Measurements from ENCODE around the gene WWC2.

The WWC2 gene

DNA sequence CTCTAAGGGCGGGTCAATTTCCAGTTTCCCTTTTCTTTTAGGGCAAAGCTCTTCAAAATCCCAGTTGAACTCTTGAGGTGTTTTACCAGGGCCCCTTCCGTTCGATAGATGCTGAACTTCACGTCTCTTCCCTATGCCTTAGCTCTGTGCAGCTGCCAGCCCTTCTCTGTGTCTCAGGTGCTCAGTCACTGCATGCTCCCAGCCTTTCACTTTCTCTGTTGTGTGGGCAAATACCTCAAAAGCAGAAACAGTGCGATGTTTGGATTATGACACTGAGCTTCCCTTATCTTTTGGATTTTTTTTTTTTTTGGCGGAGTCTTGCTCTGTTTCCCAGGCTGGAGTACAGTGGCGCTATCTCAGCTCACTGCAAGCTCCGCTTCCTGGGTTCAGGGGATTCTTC, 112.5 kb downstream of the WWC2 start:
- no peak for DNase-seq

DNA sequence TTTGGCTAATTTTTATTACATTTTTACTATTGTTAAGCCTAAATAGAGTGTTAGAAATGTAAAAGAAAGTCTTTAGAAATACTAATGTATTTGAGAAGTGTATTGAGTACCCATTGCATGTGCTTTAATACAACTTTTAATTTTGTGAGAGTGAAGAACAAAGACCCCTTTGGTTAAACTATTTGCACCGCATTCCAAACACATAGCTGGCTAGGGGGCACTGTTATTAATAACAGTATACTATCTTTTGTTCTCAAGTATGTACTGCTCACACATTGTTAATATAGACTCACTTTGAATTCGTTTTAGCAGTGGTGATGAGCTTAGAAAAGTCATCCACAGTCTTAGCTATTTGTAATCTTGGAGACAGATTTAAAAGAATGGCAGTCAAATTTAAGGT, 114.9 kb downstream of the WWC2 start:
- no peak for DNase-seq

DNA sequence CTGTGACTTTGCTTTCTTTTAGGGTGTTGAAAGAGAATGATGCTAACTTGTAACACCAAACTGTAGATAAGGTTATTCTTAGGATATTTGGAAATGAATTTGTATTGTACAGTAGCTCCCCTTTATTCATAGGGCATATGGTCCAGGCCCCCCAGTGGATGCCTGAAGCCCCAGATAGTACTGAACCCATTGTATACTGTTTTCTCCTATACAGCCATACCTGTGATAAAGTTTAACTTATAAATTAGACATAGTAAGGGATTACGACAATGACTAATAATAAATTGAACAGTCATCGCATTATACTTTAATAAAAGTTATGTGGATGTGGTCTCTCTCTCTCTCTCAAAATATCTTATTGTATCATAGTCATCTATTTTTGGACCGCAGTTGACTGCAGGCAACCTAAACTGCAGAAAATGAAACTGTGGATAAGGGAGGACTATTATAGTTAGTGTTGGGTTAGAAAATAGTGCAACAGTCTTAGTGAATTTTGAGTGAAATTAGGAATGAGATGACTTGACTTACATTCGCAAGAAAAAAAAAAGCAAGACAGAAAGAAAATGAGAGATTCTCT, 115.9 kb downstream of the WWC2 start:
- no peak for DNase-seq

DNA sequence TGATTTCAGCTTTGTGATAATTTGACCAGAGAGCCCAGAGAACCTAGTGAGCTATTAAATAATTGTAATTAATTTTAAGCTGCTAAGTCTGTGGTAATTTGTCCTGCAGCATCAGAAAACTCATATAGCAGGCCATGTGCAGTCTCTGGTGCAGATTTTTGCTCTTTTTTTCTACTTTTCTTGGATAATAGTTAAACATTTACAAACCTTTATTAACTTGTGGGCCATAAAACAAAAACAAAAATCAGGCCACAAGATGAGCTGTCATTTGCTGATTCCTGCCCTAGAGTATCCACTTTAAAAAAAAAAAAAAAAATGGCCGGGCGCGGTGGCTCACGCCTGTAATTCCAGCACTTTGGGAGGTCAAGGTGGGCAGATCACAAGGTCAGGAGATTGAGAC, 121.2 kb downstream of the WWC2 start:
- no peak for DNase-seq

DNA sequence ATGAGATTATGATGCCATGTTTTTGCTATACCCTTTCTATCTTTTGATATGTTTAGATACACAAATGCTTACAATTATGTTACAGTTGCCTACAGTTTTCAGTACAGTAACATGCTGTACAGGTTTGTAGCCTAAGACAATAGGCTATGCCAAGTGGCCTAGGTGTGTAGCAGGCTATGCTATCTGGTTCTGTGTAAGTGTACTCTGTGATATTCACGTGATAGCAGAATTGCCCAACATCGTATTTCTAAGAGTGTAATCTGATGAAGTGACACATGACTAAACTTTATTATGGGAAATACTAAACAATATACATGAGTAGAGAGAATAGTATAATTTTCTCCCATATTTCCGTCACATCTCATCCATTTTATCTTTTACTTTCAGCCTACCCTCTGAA, 124.0 kb downstream of the WWC2 start:
- DNase-seq: no peak

DNA sequence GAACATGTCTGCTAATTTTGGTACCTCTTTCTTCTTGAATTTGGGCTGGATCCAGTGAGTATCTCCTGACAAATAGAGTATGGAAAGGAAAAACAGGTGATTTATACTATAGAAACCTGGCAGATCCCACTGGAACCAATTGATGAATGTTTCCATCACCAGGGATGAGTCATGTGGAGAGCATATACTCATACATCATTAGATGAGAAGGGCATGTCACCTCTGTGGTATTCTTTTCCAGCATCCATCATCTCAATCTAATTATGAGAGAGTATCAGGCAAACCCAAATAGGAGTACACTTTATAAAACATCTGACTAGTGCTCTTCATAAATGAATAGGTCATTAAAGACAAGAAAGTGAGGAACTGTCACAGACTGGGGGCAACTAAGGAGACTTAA, 130.3 kb downstream of the WWC2 start:
- no peak for DNase-seq

DNA sequence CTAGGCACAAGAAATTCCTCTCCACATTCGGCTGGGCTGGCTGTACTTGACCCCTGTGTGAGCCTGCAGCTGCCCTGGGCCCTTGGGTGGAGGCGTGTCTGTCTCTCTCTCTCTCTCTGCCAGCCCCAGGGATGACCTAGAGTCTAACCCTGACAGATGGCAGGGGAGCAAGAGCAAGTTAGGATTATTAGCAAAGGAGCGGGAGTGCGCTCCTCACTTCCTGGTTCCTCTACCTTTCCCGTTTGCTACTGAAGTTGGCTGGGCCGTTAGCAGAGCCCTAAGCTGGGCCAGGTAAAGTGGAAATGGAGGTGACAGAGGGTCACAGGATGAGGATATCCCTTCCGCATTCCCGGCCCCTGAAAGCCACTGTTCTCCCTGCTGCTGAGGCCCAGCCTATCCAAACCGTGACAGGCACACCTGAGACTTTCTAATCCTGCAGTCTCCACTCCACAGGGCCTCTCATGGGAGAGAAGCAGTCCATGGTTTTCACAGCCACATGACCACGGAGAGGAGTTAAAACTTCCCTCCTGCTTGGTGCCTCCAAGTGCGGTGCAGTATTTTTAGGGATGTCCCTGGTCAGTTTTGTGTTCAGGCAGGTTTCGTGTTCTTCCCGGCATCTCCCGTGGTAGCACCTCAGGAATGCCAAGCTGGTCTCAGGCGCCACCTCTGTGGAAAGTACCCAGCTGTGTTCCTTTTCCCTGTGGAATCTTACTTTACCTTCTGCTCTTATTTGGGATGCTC, 141.7 kb downstream of the WWC2 start:
- no peak for DNase-seq

GRCh38 chr4:183241322-183241640, 142.2 kb downstream of the WWC2 start:
- peak; percentile 64 for DNase-seq

GRCh38 chr4:183241721-183242151, 142.7 kb downstream of the WWC2 start:
- no peak for DNase-seq

DNA sequence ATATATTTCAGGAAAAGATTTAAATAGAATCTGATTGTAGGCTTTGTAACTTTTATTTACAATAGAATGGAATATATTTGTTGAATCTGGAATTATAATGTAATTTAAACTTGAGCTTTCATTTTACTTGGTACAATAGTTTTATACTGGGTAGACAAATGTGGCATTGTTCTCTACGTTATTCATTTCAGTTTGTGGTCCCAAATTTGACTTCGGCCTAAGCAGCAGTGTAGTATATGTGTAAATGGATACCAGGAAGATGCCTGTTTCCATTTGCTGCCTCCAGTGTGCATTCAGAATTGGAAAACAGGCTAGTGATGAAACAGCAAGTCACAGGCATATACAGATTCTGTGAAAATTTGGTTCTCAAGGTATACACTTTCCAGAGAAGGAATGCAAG, 143.2 kb downstream of the WWC2 start:
- DNase-seq: no peak

- no peak for DNase-seq
Observed at GRCh38 chr4:183244019-183244418, 145.0 kb downstream of the WWC2 start.

DNA sequence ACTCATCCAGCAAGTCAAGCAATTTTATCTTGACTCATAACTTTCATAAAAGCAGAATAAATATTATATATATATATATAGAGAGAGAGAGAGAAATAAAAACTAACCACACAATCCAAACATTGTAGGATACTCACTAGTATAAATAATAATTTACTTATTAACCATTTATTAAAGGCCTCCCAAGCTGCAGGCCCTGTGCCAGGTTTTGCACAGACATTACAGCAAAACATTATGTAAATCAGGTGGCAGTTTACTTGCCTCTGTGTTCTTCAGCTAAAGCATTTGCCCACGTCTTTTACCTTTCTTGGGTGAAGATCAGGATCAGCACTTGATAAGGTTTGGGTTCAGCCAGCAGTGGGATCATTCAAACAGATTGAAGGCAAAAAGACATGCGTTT, 145.4 kb downstream of the WWC2 start:
- no peak for DNase-seq

DNA sequence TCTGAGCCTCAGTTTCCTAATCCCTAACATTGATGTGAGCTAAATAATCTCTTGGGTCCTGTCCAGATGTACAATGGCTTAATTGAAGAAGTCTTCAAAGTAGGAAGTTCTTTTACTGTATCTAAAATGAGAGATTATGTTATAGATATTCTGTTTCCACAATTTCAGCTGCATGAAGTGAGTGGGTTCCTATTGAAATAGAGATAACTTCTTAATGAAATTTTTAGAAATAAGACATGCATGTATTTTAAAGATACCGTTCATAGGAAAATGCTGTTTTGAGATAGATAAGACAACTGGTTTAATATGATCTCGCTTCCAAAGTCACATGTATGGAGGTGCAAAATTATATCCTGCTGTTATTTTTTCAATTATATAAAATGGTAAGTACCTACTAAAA, 149.1 kb downstream of the WWC2 start:
- DNase-seq: no peak

DNA sequence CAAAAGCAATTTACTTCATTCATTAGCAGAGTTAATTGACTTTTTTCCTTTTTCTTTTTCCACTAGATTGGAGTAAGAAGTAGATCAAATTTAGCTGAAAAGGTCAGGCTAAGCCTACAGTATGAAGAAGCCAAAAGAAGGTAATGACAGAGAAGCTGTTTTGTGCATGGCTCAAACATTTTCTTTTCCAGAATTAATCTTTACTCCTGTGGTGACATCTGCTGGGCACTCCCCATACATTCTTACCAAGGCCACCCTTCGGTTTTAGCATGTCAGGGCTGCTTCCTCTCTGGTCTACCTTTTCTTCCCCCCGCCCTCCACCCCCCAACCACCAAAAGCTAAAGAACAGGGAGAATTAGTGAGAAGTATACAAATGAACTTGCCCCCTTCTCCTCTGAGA, 150.8 kb downstream of the WWC2 start:
- DNase-seq: peak; percentile 15

DNA sequence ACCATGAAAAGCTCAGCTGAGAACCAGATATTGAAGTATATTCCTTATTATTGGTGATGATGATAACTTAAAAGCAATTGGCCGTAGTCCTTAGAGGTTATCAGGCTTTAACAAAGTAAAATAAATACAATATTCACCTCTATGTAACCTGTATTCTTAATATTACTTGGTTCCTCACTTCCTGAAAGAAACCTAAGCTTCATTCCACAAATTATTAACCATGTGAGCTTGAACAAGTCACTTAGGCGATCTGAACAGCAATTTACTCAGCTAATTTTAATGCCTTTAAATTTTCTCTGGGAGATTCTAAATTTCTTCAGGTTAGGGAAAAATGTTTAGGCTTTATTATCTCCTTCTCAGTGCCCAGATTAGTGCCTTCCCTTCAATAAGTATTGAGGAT, 151.8 kb downstream of the WWC2 start:
- DNase-seq: no peak

DNA sequence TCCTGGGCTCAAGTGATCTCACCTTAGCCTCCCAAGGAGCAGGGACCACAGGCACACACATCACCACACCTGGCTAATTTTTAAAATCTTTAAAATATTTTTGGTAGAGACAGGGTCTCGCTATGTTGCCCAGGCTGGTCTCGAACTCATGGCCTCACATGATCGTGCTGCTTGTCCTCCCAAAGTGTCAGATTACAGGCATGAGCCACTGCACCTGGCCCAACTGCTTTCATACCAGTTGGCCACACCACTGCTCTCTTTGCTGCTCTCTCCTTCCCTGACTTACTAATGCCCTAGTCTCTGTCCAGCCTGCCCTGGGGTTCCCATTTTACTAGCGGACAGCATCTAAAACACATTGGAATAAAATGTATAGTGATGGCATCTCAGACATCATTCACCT, 153.9 kb downstream of the WWC2 start:
- no peak for DNase-seq

DNA sequence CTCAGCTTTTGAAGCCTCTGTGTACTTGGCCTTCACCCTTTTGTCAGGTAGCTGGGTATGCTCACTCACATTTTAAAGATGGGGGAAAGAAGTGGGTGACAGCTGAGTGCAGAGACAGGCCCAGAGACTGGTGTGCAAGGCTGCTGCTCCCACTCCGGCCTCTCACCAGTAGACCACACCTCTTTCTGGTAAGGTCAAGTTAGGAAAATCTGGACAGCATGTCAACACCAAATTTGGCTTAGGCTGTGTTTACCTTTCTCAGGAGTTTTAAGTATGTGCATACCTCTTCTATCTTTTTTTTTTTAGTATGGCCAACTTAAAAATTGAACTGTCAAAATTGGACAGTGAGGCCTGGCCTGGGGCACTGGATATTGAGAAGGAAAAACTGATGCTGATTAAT, 154.4 kb downstream of the WWC2 start:
- no peak for DNase-seq

DNA sequence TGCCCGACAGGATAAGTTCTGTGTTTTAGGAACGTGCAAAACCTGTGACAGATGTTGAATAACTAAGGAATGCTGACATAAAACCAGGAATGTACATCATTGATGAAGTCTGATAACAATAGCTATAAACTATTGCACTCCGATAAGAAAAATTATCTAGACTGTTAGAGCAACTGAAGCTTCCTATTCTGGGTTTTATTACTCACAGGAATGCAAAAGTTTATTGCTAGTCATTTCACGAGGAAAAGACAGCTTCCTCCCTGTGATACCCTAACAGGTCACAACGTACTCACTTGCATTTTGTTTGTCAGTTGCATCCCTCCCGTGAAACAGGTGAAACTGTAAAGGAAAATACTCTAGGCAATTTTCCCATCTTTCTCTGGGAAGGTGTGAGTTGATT, 155.1 kb downstream of the WWC2 start:
- no peak for DNase-seq

- DNase-seq: no peak
Observed at GRCh38 chr4:183255487-183255886, 156.4 kb downstream of the WWC2 start.

GRCh38 chr4:183256343-183256742, 157.3 kb downstream of the WWC2 start:
- DNase-seq: no peak

DNA sequence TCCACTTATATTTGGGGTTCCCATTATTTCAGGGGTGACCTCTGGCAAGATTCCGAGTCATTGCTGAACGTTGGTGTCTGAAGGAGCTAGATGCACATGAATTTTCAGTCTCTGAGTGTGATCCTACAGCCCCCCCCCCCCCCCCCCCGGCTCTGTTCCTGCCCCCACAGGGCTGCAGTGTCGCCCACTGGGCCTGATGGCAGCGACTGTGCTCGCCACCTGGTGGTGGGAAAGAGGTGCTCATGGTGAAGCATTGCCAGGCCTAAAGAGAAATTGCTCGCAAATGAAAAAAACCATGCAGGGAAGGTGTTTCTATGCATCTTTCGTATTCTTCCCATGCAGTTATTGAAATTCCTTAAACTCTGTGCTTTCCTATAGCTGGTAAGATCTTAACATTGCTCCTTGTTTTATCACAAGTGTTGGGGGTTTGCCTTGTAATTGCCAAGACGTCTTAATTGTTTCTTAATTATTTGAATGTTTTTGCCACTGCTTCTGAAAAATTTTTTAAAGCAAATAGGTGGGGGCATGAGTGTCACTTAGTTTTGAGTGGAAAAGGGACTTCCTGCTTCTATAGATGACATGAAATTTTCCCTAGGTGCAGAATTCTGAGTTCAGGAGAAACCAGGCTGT, 157.8 kb downstream of the WWC2 start:
- peak; percentile 23 for DNase-seq

DNA sequence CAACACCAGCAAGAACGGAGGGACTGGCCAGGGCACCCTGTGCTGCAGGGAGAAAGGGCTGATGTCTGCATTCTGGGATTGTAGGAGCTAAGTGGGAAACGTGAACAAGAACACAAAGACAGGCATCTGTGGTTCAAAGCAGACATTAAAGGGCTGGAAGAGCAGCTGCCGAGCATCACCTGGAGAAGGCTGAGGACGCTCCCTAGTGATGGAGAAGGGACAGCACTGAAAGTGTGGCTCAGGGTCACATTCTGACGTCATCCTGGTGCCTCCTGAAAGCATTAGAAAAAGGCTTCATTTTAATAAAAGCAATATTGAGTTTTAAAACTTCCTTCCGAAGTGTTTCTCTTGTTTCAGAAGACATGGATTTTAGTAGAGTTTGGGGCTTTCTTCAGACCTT, 158.8 kb downstream of the WWC2 start:
- DNase-seq: no peak

DNA sequence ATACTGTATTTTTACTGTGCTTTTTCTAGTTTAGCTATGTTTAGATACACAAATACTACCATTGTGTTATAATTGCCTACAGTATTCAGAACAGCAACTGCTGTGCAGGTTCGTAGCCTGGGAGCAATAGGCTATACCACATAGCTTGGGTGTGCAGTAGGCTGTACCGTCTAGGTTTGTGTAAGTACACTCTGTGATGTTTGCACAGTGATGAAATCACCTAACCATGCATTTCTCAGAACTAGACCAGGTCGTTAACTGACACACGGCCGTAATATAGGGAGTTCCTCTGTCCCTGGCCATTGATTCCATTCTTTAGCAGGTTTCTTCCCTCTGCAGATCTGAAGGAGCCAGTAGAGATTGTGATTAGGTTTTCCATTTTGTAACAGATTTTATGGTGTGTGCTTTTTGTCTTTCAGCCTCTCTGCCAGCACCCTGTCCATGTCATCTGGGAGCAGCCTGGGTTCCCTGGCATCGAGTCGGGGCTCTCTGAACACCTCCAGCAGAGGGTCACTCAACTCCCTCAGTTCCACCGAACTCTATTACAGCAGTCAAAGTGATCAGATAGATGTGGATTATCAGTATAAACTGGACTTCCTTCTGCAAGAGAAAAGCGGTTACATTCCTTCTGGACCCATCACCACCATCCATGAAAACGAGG, 161.6 kb downstream of the WWC2 start:
- DNase-seq: no peak
